Measurements from ENCODE around the gene DNAJA4.

GRCh38 chr15:78313383-78313782 lies 49.0 kb downstream of the DNAJA4 start:
- TF ChIP-seq CTCF (conservative IDR thresholded peaks at IDR 0.05; ENCODE audit: low read length) (no peak), EZH2phosphoT487 (IDR thresholded peaks at IDR 0.05; ENCODE audit: borderline replicate concordance, low read depth, low read length) (no peak)
